HG03442 (cell line): ENCODE data around the gene SLCO1B3.

Experiments used
- ATAC-seq: cut with Tn5 transposase; IDR thresholded peaks from one replicate; pipeline ENCODE4 v1.9.1; 2021; ENCODE audit warnings: mild to moderate bottlenecking, moderate library complexity; ENCODE audit not compliant: unreplicated experiment

Gene SLCO1B3

GRCh38 chr12:20868277-20868676 is 57.8 kb downstream of the SLCO1B3 start:
- ATAC-seq: no peak

DNA sequence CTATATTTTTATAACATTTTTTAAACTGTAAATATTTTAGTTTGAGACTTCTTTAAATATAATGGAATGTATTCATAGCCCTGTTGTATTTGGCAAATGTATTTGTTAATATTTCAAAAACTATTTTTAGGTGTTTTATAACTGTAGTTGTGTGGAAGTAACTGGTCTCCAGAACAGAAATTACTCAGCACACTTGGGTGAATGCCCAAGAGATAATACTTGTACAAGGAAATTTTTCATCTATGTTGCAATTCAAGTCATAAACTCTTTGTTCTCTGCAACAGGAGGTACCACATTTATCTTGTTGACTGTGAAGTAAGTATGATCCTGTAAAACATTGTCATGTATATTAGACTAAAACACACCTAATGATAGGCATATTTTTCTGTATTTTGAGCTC is 72.8 kb downstream of the SLCO1B3 start:
- ATAC-seq: no peak

DNA sequence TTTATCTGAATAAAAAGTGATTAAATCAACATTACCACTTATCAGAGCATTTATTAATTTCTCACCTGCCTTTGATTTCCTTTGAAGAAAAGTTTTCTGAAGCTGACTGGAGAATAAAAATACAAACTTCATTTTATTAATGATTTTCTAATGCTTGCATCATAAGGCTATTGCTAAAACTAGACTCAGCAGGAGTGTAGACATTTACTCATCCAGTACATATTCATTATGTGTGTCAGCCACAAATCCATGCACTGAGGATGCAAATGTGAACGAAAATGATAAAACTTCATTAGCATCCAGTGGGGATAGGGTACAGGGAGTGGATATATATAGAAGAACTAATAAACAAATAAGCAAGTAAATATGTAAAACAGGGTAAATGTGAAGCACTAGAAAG is 74.6 kb downstream of the SLCO1B3 start:
- ATAC-seq: no peak

DNA sequence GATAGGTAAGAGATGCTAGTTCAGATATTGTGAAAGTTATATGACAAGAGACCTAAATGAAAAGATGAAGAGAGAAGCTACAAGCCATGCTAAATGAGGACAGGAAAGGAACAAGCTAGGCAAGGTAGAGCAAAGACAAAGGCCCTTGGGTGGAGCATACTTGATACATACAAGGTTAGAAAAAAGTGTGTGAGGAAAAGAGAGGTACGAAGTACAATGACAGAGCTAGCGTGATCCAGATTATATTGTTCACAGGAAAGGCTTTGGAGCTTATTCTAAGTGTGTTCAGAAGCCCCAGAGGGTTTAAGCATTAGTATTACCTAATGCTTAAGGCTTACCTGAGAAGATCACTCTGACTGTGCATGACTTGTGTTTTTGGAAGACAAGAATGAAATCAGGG is 75.0 kb downstream of the SLCO1B3 start:
- no peak for ATAC-seq

GRCh38 chr12:20917269-20917668 is 106.8 kb downstream of the SLCO1B3 start:
- no peak for ATAC-seq

- no peak for ATAC-seq
Observed at GRCh38 chr12:20917819-20918218, 107.3 kb downstream of the SLCO1B3 start.

DNA sequence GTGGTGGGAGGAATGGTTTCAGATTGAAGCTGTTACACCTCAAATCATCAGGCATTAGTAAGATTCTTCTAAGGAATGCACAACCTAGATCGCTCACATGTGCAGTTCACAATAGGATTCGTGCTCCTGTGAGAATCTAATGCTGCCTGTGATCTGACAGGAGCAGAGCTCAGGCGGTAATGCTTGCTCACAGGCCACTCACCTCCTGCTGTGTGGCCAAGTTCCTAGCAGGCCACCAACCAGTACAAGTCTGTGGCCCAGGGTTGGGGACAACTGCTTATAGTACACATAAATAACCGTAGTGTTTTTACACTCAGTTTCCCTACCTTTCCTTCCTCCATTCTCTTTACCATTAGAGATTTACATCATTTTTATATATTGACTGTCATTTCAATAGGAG is 121.4 kb downstream of the SLCO1B3 start:
- no peak for ATAC-seq

- no peak for ATAC-seq
Observed at GRCh38 chr12:20946732-20947131, 136.2 kb downstream of the SLCO1B3 start.

DNA sequence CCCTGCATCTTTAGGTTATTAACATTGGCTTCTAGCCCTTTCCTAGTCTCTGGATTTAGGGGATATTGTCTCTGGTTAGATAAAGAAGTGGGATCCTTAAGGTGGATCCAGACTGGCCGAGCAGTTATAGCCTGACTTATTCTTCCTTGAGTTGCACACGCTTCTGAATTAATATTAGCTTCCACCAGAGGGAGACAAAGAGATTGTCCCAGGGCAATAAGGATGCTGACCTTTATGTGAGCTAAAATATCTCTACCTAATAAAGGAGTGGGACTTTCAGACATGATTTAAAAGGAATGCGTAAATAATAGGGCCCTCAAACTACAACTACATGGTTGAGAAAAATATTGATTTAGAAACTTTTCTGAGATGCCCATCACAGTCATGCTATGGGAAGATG is 139.7 kb downstream of the SLCO1B3 start:
- ATAC-seq: peak; percentile 81

- ATAC-seq: no peak
Observed at GRCh38 chr12:20963303-20963702, 152.8 kb downstream of the SLCO1B3 start.

GRCh38 chr12:20963762-20964161 is 153.3 kb downstream of the SLCO1B3 start:
- no peak for ATAC-seq
